ENCODE results near the gene C3orf85. TPM values are rescaled to one million over a fixed set of nuclear protein-coding genes. Genes with fewer than 3 reads are reported as not detected.
"Not testable (repeated sequence)": the region's sequence is repeated elsewhere in the genome, so short reads cannot be mapped to it uniquely, and the experiment has no call there.

C3orf85 gene
- total and polyA plus RNA-seq, 9 donors, result not detected

- H3K36me3 ChIP-seq, result no peaks in the 10 kb centered on the region
- DNase-seq, result no peak
- H3K27ac ChIP-seq, result no peak overlapping the region
- H3K4me1 ChIP-seq (ENCODE audit: insufficient read depth), result no peaks in the 10 kb centered on the region
- intact Hi-C loops (cut with DNase I), result no loop called here
- TF ChIP-seq EP300 (IDR thresholded peaks at IDR 0.05) (no peak), CTCF (IDR thresholded peaks at IDR 0.05) (no peak), POLR2A (IDR thresholded peaks at IDR 0.05) (no peak)
- WGBS, 3 donors, result 57 to 61% (median 59%) methylated on average over 5 of the region's 5 CpGs
- H3K4me3 ChIP-seq, result no peak overlapping the region
- no peaks in the 10 kb centered on the region for H3K27me3 ChIP-seq
- H3K9me3 ChIP-seq, result no peaks in the 10 kb centered on the region
These were observed 3.6 kb upstream of the C3orf85 start for GRCh38 chr3:109132801-109133473.

- H3K4me3 ChIP-seq; H3K9me3 ChIP-seq; H3K27me3 ChIP-seq; intact Hi-C loops (cut with DNase I); H3K4me1 ChIP-seq (ENCODE audit: insufficient read depth); H3K36me3 ChIP-seq; H3K27ac ChIP-seq; DNase-seq: not testable (repeated sequence)
- 77 to 83% (median 83%) methylated on average over 5 of the region's 5 CpGs for WGBS, 3 donors
These were observed 3.1 kb upstream of the C3orf85 start for GRCh38 chr3:109133474-109133816.

GRCh38 chr3:109137761-109138160 lies 1.2 kb downstream of the C3orf85 start:
- Histone ChIP-seq H3K4me1 (ENCODE audit: insufficient read depth) (no peaks in the 10 kb centered on the region), H3K27ac (no peak overlapping the region), H3K36me3 (no peaks in the 10 kb centered on the region), H3K4me3 (no peak overlapping the region), H3K27me3 (no peaks in the 10 kb centered on the region), H3K9me3 (no peaks in the 10 kb centered on the region)
- intact Hi-C loops (cut with DNase I), result no loop called here
- WGBS, 3 donors, result 73 to 76% (median 75%) methylated on average over 2 of the region's 2 CpGs
- DNase-seq, result no peak
- TF ChIP-seq CTCF (IDR thresholded peaks at IDR 0.05) (no peak), EP300 (IDR thresholded peaks at IDR 0.05) (no peak), POLR2A (IDR thresholded peaks at IDR 0.05) (no peak)

- intact Hi-C loops (cut with DNase I), result no loop called here
- no peak overlapping the region for H3K27ac ChIP-seq
- no peaks in the 10 kb centered on the region for H3K4me1 ChIP-seq (ENCODE audit: insufficient read depth)
- no peak for DNase-seq
- H3K9me3 ChIP-seq, result no peaks in the 10 kb centered on the region
- TF ChIP-seq CTCF (IDR thresholded peaks at IDR 0.05) (no peak), POLR2A (IDR thresholded peaks at IDR 0.05) (no peak)
- no peak overlapping the region for H3K4me3 ChIP-seq
- whole genome bisulfite sequencing, 3 donors, result 76 to 82% (median 81%) methylated on average over 4 of the region's 4 CpGs
- no peaks in the 10 kb centered on the region for H3K36me3 ChIP-seq
- H3K27me3 ChIP-seq, result no peaks in the 10 kb centered on the region
These were observed 3.8 kb downstream of the C3orf85 start for GRCh38 chr3:109140318-109140717.

- intact Hi-C loops (cut with DNase I), result no loop called here
- TF ChIP-seq POLR2A (IDR thresholded peaks at IDR 0.05), result no peak
- TF ChIP-seq EP300 (IDR thresholded peaks at IDR 0.05), result no peak
- no peak for TF ChIP-seq CTCF (IDR thresholded peaks at IDR 0.05)
- no peak for DNase-seq
- no peak overlapping the region for H3K27ac ChIP-seq
- no peak overlapping the region for H3K4me3 ChIP-seq
- H3K4me1 ChIP-seq (ENCODE audit: insufficient read depth), result no peaks in the 10 kb centered on the region
- no peaks in the 10 kb centered on the region for H3K36me3 ChIP-seq
- 33 to 55% (median 42%) methylated on average over 1 of the region's 1 CpG for WGBS, 3 donors
- H3K9me3 ChIP-seq, result no peaks in the 10 kb centered on the region
- H3K27me3 ChIP-seq, result no peaks in the 10 kb centered on the region
These were observed 7.1 kb downstream of the C3orf85 start for GRCh38 chr3:109143646-109144045.

Measured in ovary (tissue), 9 donors.